Stimulated activated CD8-positive, alpha-beta memory T cell treated with anti-CD3 and anti-CD28 coated beads, Interleukin-15, amount 100 ng/mL, for 48 hours (primary cell): ENCODE results near the gene CCDC34.

ENCODE experiments used
- DNase-seq, 2 donors: peaks; one replicate each; pipeline ENCODE4 v3.0.0-alpha.2; 2020; ENCODE audit warnings: low read depth in 2 of 2

Gene CCDC34

DNA sequence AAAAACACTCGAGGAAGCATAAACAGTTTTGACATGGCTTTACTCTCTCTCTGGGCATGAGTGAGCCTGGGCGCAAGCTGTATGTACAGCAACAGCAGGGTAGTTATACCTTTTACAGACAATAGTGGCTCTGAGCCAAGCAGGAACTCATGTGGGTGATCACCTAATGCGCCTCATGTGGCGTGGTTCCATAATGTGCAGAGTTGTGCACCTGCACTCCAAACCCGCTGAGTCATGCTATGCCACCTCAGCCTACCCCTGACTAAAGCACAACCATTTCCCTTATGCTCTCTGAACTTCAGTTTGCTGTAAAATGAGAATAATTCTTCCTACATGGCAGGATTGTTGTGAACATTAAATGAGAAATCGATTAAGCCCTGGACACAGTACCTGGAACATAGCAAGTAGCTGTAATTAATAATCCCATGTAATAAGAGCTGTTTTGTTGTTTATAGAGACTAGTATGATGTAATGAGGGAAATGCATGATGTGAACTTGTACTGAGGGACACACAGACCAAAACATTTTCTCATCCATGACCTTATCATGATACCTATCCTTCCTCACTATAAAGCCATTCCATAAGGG, 71.6 kb downstream of the CCDC34 start:
- no peak for DNase-seq

DNA sequence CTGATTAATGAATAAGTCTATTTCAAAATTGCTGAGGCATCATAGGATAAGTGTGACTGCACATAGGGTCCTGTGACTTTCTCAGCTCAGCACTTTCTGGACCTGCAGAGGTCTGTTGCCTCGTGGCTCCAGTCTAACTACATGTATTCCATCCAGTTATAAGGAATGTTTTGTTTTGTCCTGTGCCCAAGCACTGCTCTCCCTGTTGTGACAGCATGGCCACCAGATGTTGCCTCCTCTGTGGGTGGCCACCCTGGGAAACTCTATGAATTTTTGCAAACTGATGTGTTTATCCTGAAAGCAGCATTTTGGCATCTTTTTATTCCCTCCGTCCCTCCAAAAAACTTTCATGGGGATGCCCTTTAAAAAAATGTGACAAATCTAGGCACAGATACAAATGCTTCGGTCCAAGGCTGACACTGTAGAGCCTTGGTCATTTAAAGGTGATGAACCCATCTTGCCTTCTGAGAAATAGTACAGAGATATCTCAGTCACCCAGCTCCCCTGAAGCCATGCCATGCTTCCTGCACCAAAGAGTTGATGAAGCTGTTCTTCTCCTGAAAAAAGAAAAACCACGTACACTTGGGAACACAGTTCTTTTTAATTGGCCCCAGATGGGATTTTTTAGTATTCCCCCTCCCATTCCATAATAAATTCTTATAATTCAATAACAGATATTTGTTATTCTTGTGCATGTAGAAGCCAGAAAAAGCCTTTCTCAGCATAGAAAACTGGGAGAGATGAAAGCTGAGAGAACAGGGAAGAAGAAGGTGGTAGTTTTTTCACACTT, 72.6 kb downstream of the CCDC34 start:
- no peak for DNase-seq
